GM12864 (cell line): ENCODE measurements around the gene GNG2.

ENCODE experiments used
- DNase-seq: peaks from one replicate; pipeline ENCODE4 v3.0.0-alpha.2; 2011; ENCODE audit warnings: low read depth
- H3K4me3 ChIP-seq: 2 replicates; pipeline ENCODE4 v1.5.1; 2011; ENCODE audit warnings: mild to moderate bottlenecking, low read depth, low read length, control low read depth
- CTCF ChIP-seq: IDR thresholded peaks from 2 replicates; pipeline ENCODE4 v1.5.1; 2011; ENCODE audit warnings: low read depth, mild to moderate bottlenecking, moderate library complexity, low read length, control low read depth, inconsistent platforms; ENCODE audit errors: missing control alignments

The GNG2 gene

GRCh38 chr14:51979088-51979709, 118.8 kb downstream of the GNG2 start:
- peak; percentile 46 for DNase-seq
- peak; percentile 91 for TF ChIP-seq CTCF
- no peak overlapping the region for H3K4me3 ChIP-seq

GRCh38 chr14:51981218-51981854, 120.9 kb downstream of the GNG2 start:
- DNase-seq = no peak
- H3K4me3 ChIP-seq = no peak overlapping the region
- no peak for TF ChIP-seq CTCF

- no peak overlapping the region for H3K4me3 ChIP-seq
- TF ChIP-seq CTCF = no peak
- DNase-seq = no peak
Measured at GRCh38 chr14:51988221-51988620, 127.8 kb downstream of the GNG2 start.

- no peak for TF ChIP-seq CTCF
- peak; percentile 77 for DNase-seq
- H3K4me3 ChIP-seq = peak within 1 kb of the TSS; percentile 69
Measured at GRCh38 chr14:51989293-51990234, 129.2 kb downstream of the GNG2 start, which contains the start of gene RTRAF. Gene RTRAF, plus strand, starts transcription at chr14:51989546. Its CDS starts 94 bp downstream, at chr14:51989640.

- peak overlapping the region; percentile 69 for H3K4me3 ChIP-seq
- TF ChIP-seq CTCF = no peak
- DNase-seq = no peak
Measured at GRCh38 chr14:51990488-51990887, 130.1 kb downstream of the GNG2 start.

GRCh38 chr14:51993285-51993920, 133.0 kb downstream of the GNG2 start:
- no peak for TF ChIP-seq CTCF
- no peak for DNase-seq

More at GRCh38 chr14:51993285-51993920, 133.0 kb downstream of the GNG2 start:
- no peak overlapping the region for H3K4me3 ChIP-seq
